ENCODE data around the gene PNMA1. TPM values are rescaled to one million over a fixed set of nuclear protein-coding genes. Genes with fewer than 3 reads are reported as not detected.

Gene PNMA1
- total RNA-seq, 1 experiment from 2014 or later: 43.3 TPM

DNA sequence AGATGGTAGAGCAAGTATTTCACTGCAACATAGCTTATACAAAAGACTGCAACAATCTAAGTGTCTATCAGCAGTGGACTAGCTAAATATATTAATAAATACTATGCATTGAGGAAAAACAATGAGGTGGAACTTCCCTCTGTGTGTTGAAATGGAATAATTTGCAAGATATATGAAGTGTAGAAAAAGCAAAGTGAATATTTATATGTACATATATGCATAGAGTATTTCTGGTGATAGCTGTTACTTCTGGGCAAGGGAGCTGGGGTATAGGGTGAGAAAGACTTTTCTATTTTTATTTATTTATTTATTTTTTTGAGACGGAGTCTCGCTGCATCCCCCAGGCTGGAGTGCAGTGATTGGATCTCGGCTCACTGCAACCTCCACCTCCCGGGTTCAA is 35.5 kb downstream of the PNMA1 start:
- ChIA-PET CTCF (interaction anchor here (1.1 to 1.3 kb wide), 3 partner anchors 17 to 170 kb away, joined by 3 to 4 read pairs (median 3); no protein-coding TSS in a partner anchor), POLR2A (interaction anchor here (0.6 to 1.2 kb wide), 4 partner anchors 9 to 160 kb away, joined by 3 to 7 read pairs (median 4); no protein-coding TSS in a partner anchor)
- intact Hi-C loops (cut with micrococcal nuclease): no loop called here
- Mint-ChIP-seq H3K4me3 (ENCODE audit: unreplicated experiment) (no peak overlapping the region), H3K36me3 (ENCODE audit: insufficient read depth, unreplicated experiment) (no peaks in the 10 kb centered on the region), H3K27me3 (ENCODE audit: insufficient read depth, unreplicated experiment) (no peaks in the 10 kb centered on the region), H3K4me1 (ENCODE audit: insufficient read depth, unreplicated experiment) (no peaks in the 10 kb centered on the region), H3K9me3 (ENCODE audit: unreplicated experiment) (no peaks in the 10 kb centered on the region), H3K27ac (ENCODE audit: low read depth, unreplicated experiment) (no peak overlapping the region)
- no peak for TF ChIP-seq CTCF (IDR thresholded peaks at IDR 0.05; ENCODE audit: unreplicated experiment)
- no TSS peak for BruUV-seq (replicated peaks)
- DNase-seq (ENCODE audit: unreplicated experiment): no peak

GRCh38 chr14:73674986-73675385 is 39.2 kb downstream of the PNMA1 start:
- no peaks in the 10 kb centered on the region for H3K36me3 Mint-ChIP-seq (ENCODE audit: insufficient read depth, unreplicated experiment)

DNA sequence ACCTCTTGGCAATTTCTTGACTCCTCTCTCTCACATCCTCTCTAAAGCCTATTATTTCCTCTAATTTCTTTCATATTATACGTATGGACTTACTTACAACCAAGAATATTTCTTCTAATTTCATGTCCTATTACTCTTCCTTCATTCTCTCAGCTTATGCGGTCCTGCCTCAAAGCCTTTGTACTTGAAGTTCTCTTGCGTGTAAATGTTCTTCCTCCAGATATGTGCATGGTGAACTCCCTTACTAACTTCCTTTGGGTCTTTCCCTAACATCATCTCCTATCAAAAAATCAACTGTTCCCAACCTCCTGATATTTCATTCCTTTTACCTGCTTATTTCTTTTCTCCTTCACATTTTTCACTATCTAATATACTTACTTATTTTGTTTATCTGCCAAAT is 46.3 kb downstream of the PNMA1 start:
- ChIA-PET CTCF (interaction anchor here (0.6 to 1.0 kb wide), 2 partner anchors 49 to 201 kb away, joined by 3 read pairs; no protein-coding TSS in a partner anchor), POLR2A (interaction anchor here (0.8 kb wide), 1 partner anchor 11 kb away, joined by 4 read pairs; no protein-coding TSS in a partner anchor)
- Mint-ChIP-seq H3K4me1 (ENCODE audit: insufficient read depth, unreplicated experiment) (peaks cover 2% of the 10 kb centered on the region), H3K36me3 (ENCODE audit: insufficient read depth, unreplicated experiment) (peaks cover 6% of the 10 kb centered on the region), H3K9me3 (ENCODE audit: unreplicated experiment) (no peaks in the 10 kb centered on the region), H3K27ac (ENCODE audit: low read depth, unreplicated experiment) (no peak overlapping the region), H3K27me3 (ENCODE audit: insufficient read depth, unreplicated experiment) (no peaks in the 10 kb centered on the region), H3K4me3 (ENCODE audit: unreplicated experiment) (no peak overlapping the region)
- no TSS peak for BruUV-seq (replicated peaks)
- no peak for TF ChIP-seq CTCF (IDR thresholded peaks at IDR 0.05; ENCODE audit: unreplicated experiment)
- no peak for DNase-seq (ENCODE audit: unreplicated experiment)
- intact Hi-C loops (cut with micrococcal nuclease): no loop called here

More at GRCh38 chr14:73674986-73675385, 39.2 kb downstream of the PNMA1 start:
- no peaks in the 10 kb centered on the region for H3K9me3 Mint-ChIP-seq (ENCODE audit: unreplicated experiment)
- intact Hi-C loops (cut with micrococcal nuclease): no loop called here
- no peaks in the 10 kb centered on the region for H3K4me1 Mint-ChIP-seq (ENCODE audit: insufficient read depth, unreplicated experiment)
- no TSS peak for BruUV-seq (replicated peaks)
- no peak for TF ChIP-seq CTCF (IDR thresholded peaks at IDR 0.05; ENCODE audit: unreplicated experiment)
- H3K4me3 Mint-ChIP-seq (ENCODE audit: unreplicated experiment): no peak overlapping the region
- ChIA-PET POLR2A (no interaction called here), CTCF (interaction anchor here (0.6 to 3.7 kb wide), 2 partner anchors 12 to 97 kb away, joined by 4 to 20 read pairs; no protein-coding TSS in a partner anchor)
- no peaks in the 10 kb centered on the region for H3K27me3 Mint-ChIP-seq (ENCODE audit: insufficient read depth, unreplicated experiment)
- DNase-seq (ENCODE audit: unreplicated experiment): no peak
- H3K27ac Mint-ChIP-seq (ENCODE audit: low read depth, unreplicated experiment): no peak overlapping the region

GRCh38 chr14:73666583-73666982 is 47.6 kb downstream of the PNMA1 start:
- peaks cover 6% of the 10 kb centered on the region for H3K36me3 Mint-ChIP-seq (ENCODE audit: insufficient read depth, unreplicated experiment)
- TF ChIP-seq CTCF (IDR thresholded peaks at IDR 0.05; ENCODE audit: unreplicated experiment): no peak
- H3K27ac Mint-ChIP-seq (ENCODE audit: low read depth, unreplicated experiment): no peak overlapping the region
- intact Hi-C loops (cut with micrococcal nuclease): no loop called here
- H3K4me3 Mint-ChIP-seq (ENCODE audit: unreplicated experiment): no peak overlapping the region
- ChIA-PET POLR2A (interaction anchor here (0.5 to 0.6 kb wide), 2 partner anchors 10 to 47 kb away, joined by 3 to 4 read pairs; no protein-coding TSS in a partner anchor), CTCF (interaction anchor here (0.6 kb wide), 1 partner anchor 101 kb away, joined by 3 read pairs; no protein-coding TSS in a partner anchor)
- no peak for DNase-seq (ENCODE audit: unreplicated experiment)
- H3K27me3 Mint-ChIP-seq (ENCODE audit: insufficient read depth, unreplicated experiment): no peaks in the 10 kb centered on the region
- no TSS peak for BruUV-seq (replicated peaks)
- H3K4me1 Mint-ChIP-seq (ENCODE audit: insufficient read depth, unreplicated experiment): peaks cover 10% of the 10 kb centered on the region
- H3K9me3 Mint-ChIP-seq (ENCODE audit: unreplicated experiment): no peaks in the 10 kb centered on the region
